Spleen (tissue), 11 donors: Measurements from ENCODE around the gene MTMR11. TPM values are rescaled to one million over a fixed set of nuclear protein-coding genes. Genes with fewer than 3 reads are reported as not detected.

Experiments
- DNase-seq: peaks from one replicate; pipeline ENCODE4 v3.0.0-alpha.2; 2020
- H3K27ac ChIP-seq, 8 donors: fragments of 200-600 bp; sonication (generic) in 7 of 8; 1 replicate in 4 of 8; 2 replicates in 4 of 8; pipeline versions ENCODE4 v1.5.0 to v1.8.0; 2016 to 2021; ENCODE audit warnings: inconsistent platforms in 4 of 8, mild to moderate bottlenecking in 4 of 8, moderate library complexity in 1 of 8
- H3K27me3 ChIP-seq, 7 donors: fragments of 200-600 bp; sonication (generic) in 6 of 7; replicated peaks in 1 of 7; 1 replicate in 4 of 7; 2 replicates in 3 of 7; pipeline versions ENCODE4 v1.5.0 to v1.8.0; 2016 to 2021; ENCODE audit warnings: inconsistent platforms in 3 of 7, mild to moderate bottlenecking in 1 of 7
- H3K36me3 ChIP-seq, 6 donors: fragments of 200-600 bp; sonication (generic) in 5 of 6; 1 replicate in 4 of 6; 2 replicates in 2 of 6; pipeline versions ENCODE4 v1.5.0 to v1.8.0; 2016 to 2021; ENCODE audit warnings: inconsistent platforms in 2 of 6
- H3K4me1 ChIP-seq, 6 donors: fragments of 200-600 bp; sonication (generic) in 5 of 6; 1 replicate in 3 of 6; 2 replicates in 3 of 6; pipeline versions ENCODE4 v1.5.0 to v1.8.0; 2016 to 2021; ENCODE audit warnings: inconsistent platforms in 3 of 6
- H3K4me3 ChIP-seq, 8 donors: fragments of 200-600 bp; sonication (generic) in 7 of 8; 1 replicate in 4 of 8; 2 replicates in 4 of 8; pipeline versions ENCODE4 v1.5.0 to v1.8.0; 2016 to 2021; ENCODE audit warnings: inconsistent platforms in 4 of 8, mild to moderate bottlenecking in 4 of 8, moderate library complexity in 2 of 8
- H3K9me3 ChIP-seq, 8 donors: fragments of 200-600 bp; sonication (generic) in 7 of 8; 1 replicate in 4 of 8; 2 replicates in 4 of 8; pipeline versions ENCODE4 v1.5.0 to v1.8.0; 2016 to 2021; ENCODE audit warnings: inconsistent platforms in 4 of 8
- POLR2A ChIP-seq, 3 donors: fragments of 450-650 bp; IDR thresholded peaks; one replicate each; pipeline ENCODE4 v1.5.1; 2017; ENCODE audit warnings: antibody characterized with exemption in 3 of 3, mild to moderate bottlenecking in 1 of 3
- POLR2AphosphoS5 ChIP-seq, 3 donors: sonication (generic); formaldehyde crosslinking; IDR thresholded peaks; one replicate each; pipeline ENCODE4 v1.5.1; 2017; ENCODE audit warnings: antibody characterized with exemption in 3 of 3
- WGBS, 5 donors: extraction: QIAGEN DNeasy Blood & Tissue Kit in 3 of 5; methylation state at CpG; one replicate each; pipeline versions ENCODE4 v1.1.5 to v1.1.7; 2013 to 2018; 5-methylcytosine and 5-hydroxymethylcytosine counted together
- intact Hi-C: fragments of 100-400 bp; cut with DNase I; formaldehyde crosslinking; loops from one replicate; pipeline ENCODE4 v1.15.0; 2023; ENCODE audit warnings: low total_unique reads
- polyA plus RNA-seq, 3 donors: library from polyadenylated mRNA; stranded (reverse); fragments of 200-250 nt; gene quantifications; one replicate each; pipeline ENCODE4 v1.2.1, GENCODE V29; 2013
- total RNA-seq, 7 donors: library from RNA; depleted of rRNA in 3 of 7; stranded (reverse); fragments of >200 nt in 3 of 7; fragmentation: NEBNext Ultra II Directional in 4 of 7; extraction: Animal tissue kit (Norgen Biotek cat#: 25700) in 4 of 7; gene quantifications; one replicate each; pipeline versions ENCODE4 v1.1.0 to v1.2.1, GENCODE V29; 2016 to 2021
- TF ChIP-seq, protein P1 (sequence below), 11 experiments: fragments of 200-600 bp in 7 of 11; fragments of 450-650 bp in 4 of 11; sonication (generic) in 4 of 11; IDR thresholded peaks in 8 of 11; conservative IDR thresholded peaks in 3 of 11; 1 replicate in 7 of 11; 2 replicates in 4 of 11; pipeline versions ENCODE4 v1.4.0 to v1.8.0; 2016 to 2021; ENCODE audit warnings: antibody characterized with exemption in 11 of 11, inconsistent platforms in 4 of 11, mild to moderate bottlenecking in 1 of 11
- donor health status: healthy with polysubstance abuse.
- donor health status: DM: no; HTN: no; CAD: no; lungs with moderate emphysema.
- donor health status: DM: no; HTN: no; CAD: no.
- donor health status: Bipolar disorder and iron deficiency.
- donor health status: healthy.
- donor health status: DM: no; HTN: no; CAD: no.
- donor health status: DM: yes; HTN: yes; CAD: no.

The MTMR11 gene
- total and polyA plus RNA-seq, 10 donors: 1.4 to 16.2 (median 5.8) TPM

DNA sequence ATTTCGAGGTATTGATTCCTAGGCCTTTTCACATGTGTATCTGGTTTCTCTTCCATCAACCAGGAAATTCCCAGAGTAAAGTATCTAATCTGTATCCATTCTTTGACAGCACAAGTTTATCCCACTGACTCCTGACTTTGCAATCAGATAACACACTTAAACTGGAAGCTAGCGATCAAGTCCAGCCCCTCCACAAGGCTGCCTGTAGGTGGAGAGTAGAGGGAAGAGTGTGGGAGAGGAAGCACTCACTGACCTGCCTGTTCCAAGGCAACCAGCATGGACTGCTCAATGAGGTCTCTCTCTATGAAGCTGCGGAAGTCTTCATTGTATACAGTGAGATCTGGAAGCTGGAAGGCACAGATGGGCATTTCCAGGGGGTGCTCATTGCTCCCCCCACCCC, 30.4 kb upstream of the MTMR11 start:
- no peaks in the 10 kb centered on the region for H3K27me3 ChIP-seq
- peaks cover 0 to 78% (median 46%) of the 10 kb centered on the region in 6 donors for H3K36me3 ChIP-seq
- 88 to 95% (median 91%) methylated on average over 3 of the region's 3 CpGs for WGBS, 5 donors
- peaks cover 5 to 15% (median 7%) of the 10 kb centered on the region in 6 donors for H3K4me1 ChIP-seq
- intact Hi-C loops: no loop called here
- DNase-seq: no peak
- no peak overlapping the region for H3K27ac ChIP-seq
- TF ChIP-seq, protein P1, sequence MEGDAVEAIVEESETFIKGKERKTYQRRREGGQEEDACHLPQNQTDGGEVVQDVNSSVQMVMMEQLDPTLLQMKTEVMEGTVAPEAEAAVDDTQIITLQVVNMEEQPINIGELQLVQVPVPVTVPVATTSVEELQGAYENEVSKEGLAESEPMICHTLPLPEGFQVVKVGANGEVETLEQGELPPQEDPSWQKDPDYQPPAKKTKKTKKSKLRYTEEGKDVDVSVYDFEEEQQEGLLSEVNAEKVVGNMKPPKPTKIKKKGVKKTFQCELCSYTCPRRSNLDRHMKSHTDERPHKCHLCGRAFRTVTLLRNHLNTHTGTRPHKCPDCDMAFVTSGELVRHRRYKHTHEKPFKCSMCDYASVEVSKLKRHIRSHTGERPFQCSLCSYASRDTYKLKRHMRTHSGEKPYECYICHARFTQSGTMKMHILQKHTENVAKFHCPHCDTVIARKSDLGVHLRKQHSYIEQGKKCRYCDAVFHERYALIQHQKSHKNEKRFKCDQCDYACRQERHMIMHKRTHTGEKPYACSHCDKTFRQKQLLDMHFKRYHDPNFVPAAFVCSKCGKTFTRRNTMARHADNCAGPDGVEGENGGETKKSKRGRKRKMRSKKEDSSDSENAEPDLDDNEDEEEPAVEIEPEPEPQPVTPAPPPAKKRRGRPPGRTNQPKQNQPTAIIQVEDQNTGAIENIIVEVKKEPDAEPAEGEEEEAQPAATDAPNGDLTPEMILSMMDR (IDR thresholded peaks at IDR 0.05 in 8 of 11, conservative IDR thresholded peaks at IDR 0.05 in 3 of 11): no peak
- TF ChIP-seq POLR2A (IDR thresholded peaks at IDR 0.05) (no peak), POLR2AphosphoS5 (IDR thresholded peaks at IDR 0.05) (no peak)
- no peaks in the 10 kb centered on the region for H3K9me3 ChIP-seq
- no peak overlapping the region for H3K4me3 ChIP-seq

DNA sequence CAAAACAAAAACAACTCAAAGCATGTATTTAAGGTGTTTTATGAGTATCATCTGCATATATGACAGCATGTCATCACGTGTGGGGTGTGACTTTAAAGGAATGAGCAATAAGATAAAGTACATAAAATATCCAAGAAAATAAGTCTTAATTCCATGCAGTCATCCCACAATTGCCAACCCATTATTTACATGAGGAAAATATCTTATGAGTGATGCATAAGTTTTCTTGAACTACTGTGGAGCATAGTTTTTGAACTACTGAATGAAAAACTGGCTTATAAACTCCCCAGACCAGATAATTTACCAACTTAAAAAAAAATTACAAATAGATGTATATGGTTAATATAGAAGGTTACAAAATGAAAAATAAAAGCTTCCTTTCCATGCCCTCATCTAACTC, 29.7 kb upstream of the MTMR11 start:
- H3K4me3 ChIP-seq: no peak overlapping the region
- peaks cover 0 to 72% (median 42%) of the 10 kb centered on the region in 6 donors for H3K36me3 ChIP-seq
- TF ChIP-seq, protein P1 (IDR thresholded peaks at IDR 0.05 in 8 of 11, conservative IDR thresholded peaks at IDR 0.05 in 3 of 11): no peak
- no peak for TF ChIP-seq POLR2A (IDR thresholded peaks at IDR 0.05)
- no peak for TF ChIP-seq POLR2AphosphoS5 (IDR thresholded peaks at IDR 0.05)
- H3K27me3 ChIP-seq: no peaks in the 10 kb centered on the region
- H3K9me3 ChIP-seq: no peaks in the 10 kb centered on the region
- DNase-seq: no peak
- no peak overlapping the region for H3K27ac ChIP-seq
- WGBS, 5 donors: 76 to 97% (median 89%) methylated on average over 1 of the region's 1 CpG
- intact Hi-C loops: no loop called here
- H3K4me1 ChIP-seq: peaks cover 8 to 20% (median 11%) of the 10 kb centered on the region in 6 donors

DNA sequence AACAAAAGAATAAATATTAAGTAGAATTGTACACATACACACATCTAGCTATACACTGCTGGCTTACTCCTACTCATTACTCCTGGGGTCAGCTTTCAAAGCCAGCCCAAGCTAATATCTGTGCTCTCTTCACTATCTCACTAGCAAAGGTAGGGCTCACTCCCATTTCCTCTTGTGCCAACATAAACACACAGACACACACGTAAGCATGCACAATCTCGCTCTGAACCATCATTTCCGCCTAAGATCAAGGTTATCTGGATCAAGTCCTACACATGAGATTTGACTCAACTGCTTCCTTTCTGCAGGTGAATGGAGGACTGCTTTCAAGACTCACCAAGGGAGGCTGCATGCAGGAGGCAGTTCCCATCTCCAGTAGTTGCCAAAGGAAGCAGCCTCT, 28.8 kb upstream of the MTMR11 start:
- no peak overlapping the region for H3K27ac ChIP-seq
- WGBS, 5 donors: 83 to 96% (median 86%) methylated on average over 3 of the region's 3 CpGs
- no peaks in the 10 kb centered on the region for H3K27me3 ChIP-seq
- peaks cover 0 to 62% (median 35%) of the 10 kb centered on the region in 6 donors for H3K36me3 ChIP-seq
- no peak overlapping the region for H3K4me3 ChIP-seq
- intact Hi-C loops: no loop called here
- DNase-seq: no peak
- H3K4me1 ChIP-seq: peaks cover 8 to 20% (median 11%) of the 10 kb centered on the region in 6 donors
- TF ChIP-seq, protein P1 (IDR thresholded peaks at IDR 0.05 in 8 of 11, conservative IDR thresholded peaks at IDR 0.05 in 3 of 11): no peak
- TF ChIP-seq POLR2AphosphoS5 (IDR thresholded peaks at IDR 0.05) (no peak), POLR2A (IDR thresholded peaks at IDR 0.05) (no peak)
- H3K9me3 ChIP-seq: no peaks in the 10 kb centered on the region

DNA sequence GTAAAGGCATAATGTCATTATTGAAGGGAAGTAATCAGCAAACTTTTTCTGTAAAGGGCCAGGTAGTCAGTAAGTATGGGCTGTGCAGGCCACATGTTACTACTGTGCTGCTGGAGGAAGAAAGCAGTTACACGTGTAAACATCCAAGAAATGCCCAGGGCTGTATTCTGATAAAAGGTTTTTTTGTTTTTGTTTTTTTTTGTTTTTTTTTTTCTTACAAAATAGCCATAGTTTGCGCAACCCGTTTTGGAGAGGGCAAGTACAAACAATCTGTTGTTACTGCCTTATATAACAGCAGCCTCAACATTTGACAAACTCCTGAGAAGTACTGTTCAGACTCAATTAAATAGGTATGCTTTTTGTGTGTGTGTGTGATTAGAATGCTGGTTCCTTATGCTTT, 26.7 kb upstream of the MTMR11 start:
- H3K9me3 ChIP-seq: no peaks in the 10 kb centered on the region
- WGBS, 5 donors: 70 to 81% (median 71%) methylated on average over 3 of the region's 3 CpGs
- intact Hi-C loops: no loop called here
- peak overlapping the region in 2 of 8 donors; percentile 41 to 64 for H3K27ac ChIP-seq
- no peak for DNase-seq
- H3K4me1 ChIP-seq: peaks cover 8 to 20% (median 11%) of the 10 kb centered on the region in 6 donors
- H3K27me3 ChIP-seq: no peaks in the 10 kb centered on the region
- TF ChIP-seq POLR2A (IDR thresholded peaks at IDR 0.05) (no peak), POLR2AphosphoS5 (IDR thresholded peaks at IDR 0.05) (no peak)
- TF ChIP-seq, protein P1 (IDR thresholded peaks at IDR 0.05 in 8 of 11, conservative IDR thresholded peaks at IDR 0.05 in 3 of 11): no peak
- H3K4me3 ChIP-seq: no peak overlapping the region
- H3K36me3 ChIP-seq: peaks cover 0 to 60% (median 35%) of the 10 kb centered on the region in 6 donors
